NB4 (cell line): ENCODE measurements around the gene TRMU.

Experiments used
- MYC ChIP-seq: IDR thresholded peaks from 2 replicates; pipeline ENCODE4 v1.6.1; 2011; ENCODE audit warnings: low read depth, low read length
- POLR2A ChIP-seq: IDR thresholded peaks from 2 replicates; pipeline ENCODE4 v1.6.1; 2011; ENCODE audit warnings: mild to moderate bottlenecking; ENCODE audit not compliant: insufficient read length; ENCODE audit errors: extremely low read depth
- TF ChIP-seq, protein P1 (sequence below): IDR thresholded peaks from one replicate; pipeline ENCODE4 v1.5.1; 2012; ENCODE audit warnings: low read depth, low read length
- TF ChIP-seq, protein P2 (sequence below): IDR thresholded peaks from 2 replicates; pipeline ENCODE4 v1.6.1; 2011; ENCODE audit warnings: low read depth, low read length

GRCh38 chr22:46286006-46286405 lies 49.5 kb upstream of the TRMU start:
- TF ChIP-seq MYC, result no peak
- TF ChIP-seq, protein P1, sequence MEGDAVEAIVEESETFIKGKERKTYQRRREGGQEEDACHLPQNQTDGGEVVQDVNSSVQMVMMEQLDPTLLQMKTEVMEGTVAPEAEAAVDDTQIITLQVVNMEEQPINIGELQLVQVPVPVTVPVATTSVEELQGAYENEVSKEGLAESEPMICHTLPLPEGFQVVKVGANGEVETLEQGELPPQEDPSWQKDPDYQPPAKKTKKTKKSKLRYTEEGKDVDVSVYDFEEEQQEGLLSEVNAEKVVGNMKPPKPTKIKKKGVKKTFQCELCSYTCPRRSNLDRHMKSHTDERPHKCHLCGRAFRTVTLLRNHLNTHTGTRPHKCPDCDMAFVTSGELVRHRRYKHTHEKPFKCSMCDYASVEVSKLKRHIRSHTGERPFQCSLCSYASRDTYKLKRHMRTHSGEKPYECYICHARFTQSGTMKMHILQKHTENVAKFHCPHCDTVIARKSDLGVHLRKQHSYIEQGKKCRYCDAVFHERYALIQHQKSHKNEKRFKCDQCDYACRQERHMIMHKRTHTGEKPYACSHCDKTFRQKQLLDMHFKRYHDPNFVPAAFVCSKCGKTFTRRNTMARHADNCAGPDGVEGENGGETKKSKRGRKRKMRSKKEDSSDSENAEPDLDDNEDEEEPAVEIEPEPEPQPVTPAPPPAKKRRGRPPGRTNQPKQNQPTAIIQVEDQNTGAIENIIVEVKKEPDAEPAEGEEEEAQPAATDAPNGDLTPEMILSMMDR, result no peak
- TF ChIP-seq POLR2A, result no peak
- TF ChIP-seq, protein P2, sequence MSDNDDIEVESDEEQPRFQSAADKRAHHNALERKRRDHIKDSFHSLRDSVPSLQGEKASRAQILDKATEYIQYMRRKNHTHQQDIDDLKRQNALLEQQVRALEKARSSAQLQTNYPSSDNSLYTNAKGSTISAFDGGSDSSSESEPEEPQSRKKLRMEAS, result no peak
